ENCODE data around the gene SUMO4. TPM values are rescaled to one million over a fixed set of nuclear protein-coding genes. Genes with fewer than 3 reads are reported as not detected.

The SUMO4 gene
- total RNA-seq, 6 experiments from 2014 or later: 0.28 to 0.63 (median 0.32) TPM

- no peaks in the 10 kb centered on the region for H3K9me3 Mint-ChIP-seq
- no peaks in the 10 kb centered on the region for H3K27me3 Mint-ChIP-seq (ENCODE audit: insufficient read depth)
- no peak for DNase-seq
- no peak for TF ChIP-seq CTCF (IDR thresholded peaks at IDR 0.05)
- peaks cover 6% of the 10 kb centered on the region; the same call in 1 of the 2 replicates for H3K4me1 Mint-ChIP-seq (ENCODE audit: low read depth)
- peaks cover 34% of the 10 kb centered on the region for H3K36me3 Mint-ChIP-seq (ENCODE audit: low read depth)
- no peak overlapping the region for H3K4me3 Mint-ChIP-seq
- H3K27ac Mint-ChIP-seq: no peak overlapping the region
These were observed 10.5 kb downstream of the SUMO4 start for GRCh38 chr6:149410557-149410956.

- Mint-ChIP-seq H3K4me3 (no peak overlapping the region), H3K9me3 (no peaks in the 10 kb centered on the region), H3K36me3 (ENCODE audit: low read depth) (peaks cover 34% of the 10 kb centered on the region), H3K27ac (no peak overlapping the region), H3K4me1 (ENCODE audit: low read depth) (no peaks in the 10 kb centered on the region), H3K27me3 (ENCODE audit: insufficient read depth) (no peaks in the 10 kb centered on the region)
- no peak for TF ChIP-seq CTCF (IDR thresholded peaks at IDR 0.05)
- DNase-seq: no peak
These were observed 13.9 kb downstream of the SUMO4 start for GRCh38 chr6:149414009-149414408.

GRCh38 chr6:149414821-149415220, 14.8 kb downstream of the SUMO4 start:
- H3K9me3 Mint-ChIP-seq: no peaks in the 10 kb centered on the region
- no peak for TF ChIP-seq CTCF (IDR thresholded peaks at IDR 0.05)
- no peak for DNase-seq
- H3K27me3 Mint-ChIP-seq (ENCODE audit: insufficient read depth): no peaks in the 10 kb centered on the region
- H3K4me1 Mint-ChIP-seq (ENCODE audit: low read depth): no peaks in the 10 kb centered on the region
- H3K27ac Mint-ChIP-seq: no peak overlapping the region
- H3K4me3 Mint-ChIP-seq: no peak overlapping the region
- H3K36me3 Mint-ChIP-seq (ENCODE audit: low read depth): peaks cover 34% of the 10 kb centered on the region

GRCh38 chr6:149419696-149420404, 19.8 kb downstream of the SUMO4 start:
- TF ChIP-seq CTCF (IDR thresholded peaks at IDR 0.05): no peak
- peaks cover 2% of the 10 kb centered on the region; the same call in 1 of the 2 replicates for H3K27me3 Mint-ChIP-seq (ENCODE audit: insufficient read depth)

GRCh38 chr6:149421132-149421531, 21.1 kb downstream of the SUMO4 start:
- H3K36me3 Mint-ChIP-seq (ENCODE audit: low read depth): no peaks in the 10 kb centered on the region
- DNase-seq: no peak
- no peak overlapping the region for H3K4me3 Mint-ChIP-seq
- no peak overlapping the region for H3K27ac Mint-ChIP-seq
- H3K4me1 Mint-ChIP-seq (ENCODE audit: low read depth): peaks cover 13% of the 10 kb centered on the region
- H3K9me3 Mint-ChIP-seq: no peaks in the 10 kb centered on the region
- H3K27me3 Mint-ChIP-seq (ENCODE audit: insufficient read depth): peaks cover 2% of the 10 kb centered on the region; the same call in 1 of the 2 replicates
- no peak for TF ChIP-seq CTCF (IDR thresholded peaks at IDR 0.05)

More at GRCh38 chr6:149419696-149420404, 19.8 kb downstream of the SUMO4 start:
- Mint-ChIP-seq H3K4me3 (no peak overlapping the region), H3K27ac (no peak overlapping the region), H3K4me1 (ENCODE audit: low read depth) (peaks cover 13% of the 10 kb centered on the region), H3K9me3 (no peaks in the 10 kb centered on the region), H3K36me3 (ENCODE audit: low read depth) (peaks cover 9% of the 10 kb centered on the region)
- DNase-seq: no peak

Measured in HFFc6 (cell line).